AG09319 (cell line): ENCODE results near the gene ABCG8.

ENCODE experiments used
- DNase-seq: peaks from one replicate; pipeline ENCODE4 v3.0.0-alpha.2; 2010; ENCODE audit warnings: low read depth; ENCODE audit errors: extremely low read depth
- TF ChIP-seq, protein P1 (sequence below): IDR thresholded peaks from 2 replicates; pipeline ENCODE4 v1.5.1; 2011; ENCODE audit warnings: low read depth, mild to moderate bottlenecking, inconsistent platforms, low read length, moderate library complexity

The ABCG8 gene

GRCh38 chr2:43837831-43838559 is 776 bp upstream of the ABCG8 start:
- no peak for DNase-seq
- TF ChIP-seq, protein P1, sequence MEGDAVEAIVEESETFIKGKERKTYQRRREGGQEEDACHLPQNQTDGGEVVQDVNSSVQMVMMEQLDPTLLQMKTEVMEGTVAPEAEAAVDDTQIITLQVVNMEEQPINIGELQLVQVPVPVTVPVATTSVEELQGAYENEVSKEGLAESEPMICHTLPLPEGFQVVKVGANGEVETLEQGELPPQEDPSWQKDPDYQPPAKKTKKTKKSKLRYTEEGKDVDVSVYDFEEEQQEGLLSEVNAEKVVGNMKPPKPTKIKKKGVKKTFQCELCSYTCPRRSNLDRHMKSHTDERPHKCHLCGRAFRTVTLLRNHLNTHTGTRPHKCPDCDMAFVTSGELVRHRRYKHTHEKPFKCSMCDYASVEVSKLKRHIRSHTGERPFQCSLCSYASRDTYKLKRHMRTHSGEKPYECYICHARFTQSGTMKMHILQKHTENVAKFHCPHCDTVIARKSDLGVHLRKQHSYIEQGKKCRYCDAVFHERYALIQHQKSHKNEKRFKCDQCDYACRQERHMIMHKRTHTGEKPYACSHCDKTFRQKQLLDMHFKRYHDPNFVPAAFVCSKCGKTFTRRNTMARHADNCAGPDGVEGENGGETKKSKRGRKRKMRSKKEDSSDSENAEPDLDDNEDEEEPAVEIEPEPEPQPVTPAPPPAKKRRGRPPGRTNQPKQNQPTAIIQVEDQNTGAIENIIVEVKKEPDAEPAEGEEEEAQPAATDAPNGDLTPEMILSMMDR, result no peak

DNA sequence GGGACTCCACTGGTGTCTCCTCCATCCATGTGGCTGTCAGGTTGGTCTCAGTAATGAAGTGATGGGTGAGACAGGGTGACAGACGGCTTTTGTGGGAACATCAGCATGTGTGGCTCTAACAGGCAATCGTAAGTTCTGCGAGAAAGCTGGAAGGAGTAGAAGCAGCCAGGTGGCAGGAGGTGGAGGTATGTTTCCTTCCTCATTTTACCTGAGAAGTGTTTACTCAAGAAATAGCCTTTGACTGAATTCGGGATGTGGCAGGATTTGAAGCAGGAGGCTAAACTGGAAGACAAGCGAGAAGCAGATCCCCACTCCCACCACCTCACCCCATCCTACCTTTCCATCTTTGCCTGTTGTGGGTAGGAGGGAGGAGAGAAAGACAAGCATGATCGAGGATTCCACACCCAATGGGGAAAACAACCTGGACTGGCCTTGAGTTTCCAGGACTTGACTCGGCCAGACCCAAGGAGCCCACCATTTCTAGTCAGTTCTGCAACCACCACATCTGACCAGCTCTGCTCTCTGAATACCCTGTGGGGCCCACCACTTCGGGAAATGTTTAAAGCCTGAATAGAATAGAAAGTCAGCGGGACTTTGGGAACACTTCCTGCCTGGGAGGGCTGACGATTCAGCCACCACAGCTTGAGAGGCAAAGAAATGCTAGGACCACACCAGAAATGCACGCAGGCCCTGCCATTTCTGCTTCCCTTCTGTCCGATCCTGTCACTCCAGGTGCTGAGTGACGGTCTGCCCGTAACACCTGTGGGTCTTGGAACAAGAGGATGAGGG is 1.2 kb downstream of the ABCG8 start:
- TF ChIP-seq, protein P1, result no peak
- DNase-seq, result no peak

DNA sequence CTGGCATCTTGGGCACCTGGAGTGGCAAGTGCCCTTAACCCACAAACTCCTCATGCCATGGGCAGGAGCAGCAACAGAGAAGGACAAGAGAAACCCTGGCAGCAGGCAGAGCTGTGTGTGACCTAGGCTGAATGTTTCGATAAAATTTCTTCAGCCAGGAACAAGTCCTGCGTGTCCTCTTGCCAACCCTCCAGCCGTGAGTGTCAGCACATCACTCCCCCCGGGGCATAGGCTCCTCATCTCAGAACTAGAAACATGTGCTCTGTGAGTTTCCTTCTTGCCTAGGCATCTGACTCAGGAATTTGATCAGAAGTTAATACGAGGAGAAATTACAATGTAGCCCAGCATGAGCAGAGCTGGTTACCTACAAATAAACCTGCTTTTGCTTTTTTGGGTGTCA is 2.2 kb downstream of the ABCG8 start:
- no peak for DNase-seq
- TF ChIP-seq, protein P1, result no peak

GRCh38 chr2:43841949-43842865 is 3.4 kb downstream of the ABCG8 start:
- no peak for DNase-seq
- TF ChIP-seq, protein P1, result no peak

DNA sequence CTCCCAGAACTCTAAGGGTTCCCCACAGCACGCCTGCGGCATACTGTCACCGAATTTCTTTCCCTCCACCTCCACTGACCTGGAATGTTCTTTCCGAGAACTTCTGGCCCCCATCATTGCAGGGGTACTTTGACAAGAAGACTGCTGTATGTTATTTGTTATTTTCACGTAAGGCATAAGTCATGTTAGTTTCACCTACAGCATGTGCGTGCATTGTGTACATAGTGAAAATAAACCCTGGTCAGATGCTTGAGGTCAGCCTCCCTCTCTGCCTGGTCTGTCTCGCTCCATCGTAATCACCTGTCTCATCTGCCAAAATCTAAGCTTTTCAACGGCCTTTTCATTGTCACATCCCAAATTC is 4.1 kb downstream of the ABCG8 start:
- TF ChIP-seq, protein P1, result no peak
- no peak for DNase-seq

GRCh38 chr2:43845181-43845580 is 6.4 kb downstream of the ABCG8 start:
- DNase-seq, result no peak
- TF ChIP-seq, protein P1, result no peak
